GM18858 (cell line): ENCODE results near the gene PGGHG.

Source experiments
- ATAC-seq: cut with Tn5 transposase; IDR thresholded peaks from one replicate; pipeline ENCODE4 v1.9.1; 2021; ENCODE audit not compliant: unreplicated experiment

Gene PGGHG

DNA sequence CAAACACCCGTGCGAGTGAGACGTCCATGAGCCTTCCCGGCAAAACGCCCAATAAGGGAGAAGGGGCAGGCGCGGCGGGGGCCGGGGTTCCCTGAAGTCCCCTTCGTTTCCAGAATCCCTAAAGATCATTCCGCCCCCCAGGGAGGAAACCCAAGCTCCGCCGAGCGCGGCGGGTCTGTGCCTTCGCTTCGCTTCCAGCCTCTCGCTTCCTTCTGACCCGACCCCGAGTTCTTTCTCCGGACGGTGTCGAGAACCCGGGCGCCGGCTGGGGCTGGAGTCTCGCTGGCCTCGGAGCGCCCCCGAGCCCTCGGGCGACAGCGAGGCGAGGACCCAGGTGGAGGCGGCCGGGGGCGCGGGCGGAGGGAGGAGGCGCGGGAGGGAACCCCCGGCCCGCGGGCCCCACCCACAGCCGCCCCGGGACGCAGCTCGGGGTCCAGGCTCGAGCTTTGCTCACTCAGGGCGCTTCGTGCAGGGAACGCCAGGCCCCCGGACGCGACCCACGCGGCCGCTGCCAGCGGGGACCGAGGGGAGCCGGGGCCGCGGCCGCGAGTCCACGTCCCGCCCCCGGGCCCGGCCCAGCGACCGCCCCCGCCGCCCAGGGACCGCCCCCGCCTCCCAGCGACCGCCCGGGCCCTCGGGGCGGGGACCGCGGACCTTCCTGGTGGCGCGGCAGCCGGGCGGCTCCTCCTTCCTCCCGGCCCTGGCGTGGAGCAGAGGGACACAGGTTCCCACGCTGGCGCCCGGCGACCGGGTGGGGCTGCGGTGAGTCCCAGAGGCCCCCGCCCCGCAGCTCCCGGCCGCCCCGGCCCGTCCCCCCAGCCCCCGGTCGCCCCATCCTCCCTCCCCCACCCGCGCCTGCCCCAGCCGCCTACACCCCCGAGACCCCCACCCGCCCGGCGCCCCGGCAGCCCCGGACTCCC is at the start of gene PGGHG:
Gene PGGHG, plus strand, starts transcription at position 649 of the 920 bp plus-strand sequence. CDS start 691 bp downstream, outside the sequence.
- ATAC-seq = no peak

DNA sequence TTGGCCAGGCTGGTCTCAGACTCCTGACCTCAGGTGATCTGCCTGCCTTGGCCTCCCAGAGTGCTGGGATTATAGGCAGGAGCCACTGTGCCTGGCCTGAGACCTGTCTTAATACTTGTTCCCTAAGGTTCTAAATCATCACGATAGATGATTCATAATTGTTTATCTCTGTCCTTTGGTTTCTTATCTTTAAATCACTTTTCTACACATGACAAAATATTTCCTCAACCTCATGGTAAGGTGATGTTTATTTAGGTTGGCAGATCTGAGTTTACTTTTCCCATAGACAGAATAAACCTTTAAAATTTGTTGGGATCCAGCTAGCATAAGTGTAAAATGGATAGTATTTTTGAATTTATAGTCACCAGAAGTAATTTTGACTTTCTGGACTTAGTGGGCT is 48.6 kb upstream of the PGGHG start:
- no peak for ATAC-seq

DNA sequence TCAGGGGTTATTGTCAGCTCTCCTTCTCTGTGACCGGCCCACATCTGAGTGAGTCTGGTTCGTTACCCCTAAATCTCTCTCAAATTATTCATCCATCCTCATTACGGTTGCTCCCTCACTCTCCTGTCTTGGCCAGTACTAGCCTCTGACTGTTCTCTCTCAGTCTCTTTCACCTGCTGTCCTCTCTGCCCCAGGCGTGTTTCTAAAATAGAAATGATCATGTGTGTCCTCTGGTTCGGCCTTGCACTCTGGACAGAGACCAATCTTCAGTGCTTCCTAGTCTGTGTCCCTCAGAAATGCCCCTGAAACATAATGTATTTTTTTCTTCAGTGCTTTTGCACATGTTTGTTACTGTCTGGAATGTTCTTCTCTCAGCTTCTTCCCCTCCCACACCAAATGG is 47.3 kb upstream of the PGGHG start:
- no peak for ATAC-seq

DNA sequence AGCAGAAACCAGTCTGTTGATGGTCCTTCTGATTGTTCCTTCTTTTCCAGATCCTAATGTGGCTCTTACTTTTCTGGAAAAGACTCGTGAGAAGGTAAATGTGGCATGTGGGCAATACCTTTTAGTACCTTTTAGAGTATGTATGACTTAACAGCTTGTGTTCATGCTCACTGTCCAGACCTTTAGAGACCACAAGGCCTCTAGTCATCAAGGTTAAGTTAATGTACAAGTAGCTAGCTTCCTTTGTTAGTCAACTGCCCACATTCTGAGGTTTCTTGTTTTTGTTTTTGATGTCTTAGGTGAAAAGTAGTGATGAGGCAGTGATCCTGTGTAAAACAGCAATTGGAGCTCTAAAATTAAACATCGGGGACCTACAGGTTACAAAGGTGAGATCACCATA is 44.5 kb upstream of the PGGHG start:
- ATAC-seq = no peak

DNA sequence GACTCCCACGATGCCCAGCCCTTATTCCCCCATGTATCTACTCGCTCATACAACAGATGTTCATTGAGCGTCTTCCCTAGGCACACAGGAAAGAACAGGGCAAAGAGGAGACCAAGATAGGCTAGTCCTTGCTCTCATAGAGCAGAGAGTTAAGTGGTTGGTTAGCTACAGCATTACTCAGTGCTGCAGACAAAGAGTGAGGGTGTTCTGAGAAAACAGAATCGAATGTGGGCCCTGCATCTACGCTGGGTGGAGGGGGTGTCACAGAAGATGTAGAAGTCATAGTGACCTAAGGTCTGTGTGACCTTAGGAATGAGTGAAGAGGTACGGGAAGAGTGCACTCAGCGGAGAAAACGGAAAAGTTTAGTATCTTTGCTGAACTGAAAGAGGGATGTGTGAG is 39.9 kb upstream of the PGGHG start:
- ATAC-seq = no peak

DNA sequence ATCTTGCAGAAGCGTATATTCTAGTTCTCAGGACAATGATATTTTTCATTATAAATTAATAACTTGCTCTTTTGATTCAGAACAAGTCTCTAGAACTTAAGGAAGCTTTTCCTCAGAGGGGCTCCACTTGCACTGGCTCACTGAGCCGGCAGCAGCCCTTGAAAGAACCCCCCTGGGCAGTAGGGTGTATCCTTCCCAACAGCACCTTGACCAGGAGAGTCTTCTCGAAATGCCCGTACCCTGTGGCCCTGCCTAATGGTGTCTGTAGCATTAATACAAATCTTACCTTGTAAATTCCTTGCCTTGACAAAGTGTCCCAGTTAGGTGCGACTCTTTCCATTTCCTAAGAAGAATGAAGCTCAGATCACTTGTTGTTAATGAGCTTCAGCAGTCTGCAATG is 38.7 kb upstream of the PGGHG start:
- ATAC-seq = no peak

DNA sequence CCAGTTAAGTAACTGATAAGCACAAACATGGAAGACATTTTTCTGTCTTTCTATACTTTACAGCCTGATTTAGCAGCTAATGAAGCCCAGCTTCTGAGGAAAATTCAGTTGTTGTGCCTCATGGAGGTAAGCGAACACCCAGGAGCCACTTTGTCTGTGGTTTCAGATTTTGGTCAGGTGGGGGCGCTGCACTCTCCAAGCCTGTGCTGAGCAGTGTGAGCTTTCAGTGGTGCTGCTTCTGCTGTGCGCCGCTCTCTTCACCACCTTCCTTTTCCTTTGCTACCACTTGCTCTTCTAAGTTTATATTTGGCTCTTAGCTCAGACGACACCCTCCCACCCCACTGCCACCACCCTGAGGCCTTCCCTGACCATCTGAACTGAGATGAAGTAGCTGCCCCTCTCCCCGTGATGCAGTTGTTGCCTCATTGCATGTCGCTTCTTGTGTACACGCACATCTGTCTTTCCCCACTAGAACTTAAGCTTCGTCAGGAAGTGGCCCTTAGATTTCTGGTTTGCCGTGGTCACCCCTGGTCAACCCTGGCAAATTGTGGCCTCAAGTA is 38.1 kb upstream of the PGGHG start:
- no peak for ATAC-seq

DNA sequence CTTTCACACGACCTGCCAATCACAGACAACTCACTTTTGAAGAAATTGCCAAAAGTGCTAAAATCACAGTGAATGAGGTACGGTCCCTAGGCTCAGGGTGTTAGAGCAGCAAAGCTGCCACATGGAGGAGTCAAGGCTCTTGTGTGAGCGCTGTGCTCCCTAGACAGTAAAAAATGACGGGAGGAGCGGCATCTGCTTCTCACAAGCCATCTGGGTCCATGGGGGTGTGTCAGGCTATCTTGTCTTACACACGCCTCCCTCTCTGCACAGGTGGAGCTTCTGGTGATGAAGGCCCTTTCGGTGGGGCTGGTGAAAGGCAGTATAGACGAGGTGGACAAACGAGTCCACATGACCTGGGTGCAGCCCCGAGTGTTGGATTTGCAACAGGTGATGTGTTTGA is 37.4 kb upstream of the PGGHG start:
- ATAC-seq = no peak

DNA sequence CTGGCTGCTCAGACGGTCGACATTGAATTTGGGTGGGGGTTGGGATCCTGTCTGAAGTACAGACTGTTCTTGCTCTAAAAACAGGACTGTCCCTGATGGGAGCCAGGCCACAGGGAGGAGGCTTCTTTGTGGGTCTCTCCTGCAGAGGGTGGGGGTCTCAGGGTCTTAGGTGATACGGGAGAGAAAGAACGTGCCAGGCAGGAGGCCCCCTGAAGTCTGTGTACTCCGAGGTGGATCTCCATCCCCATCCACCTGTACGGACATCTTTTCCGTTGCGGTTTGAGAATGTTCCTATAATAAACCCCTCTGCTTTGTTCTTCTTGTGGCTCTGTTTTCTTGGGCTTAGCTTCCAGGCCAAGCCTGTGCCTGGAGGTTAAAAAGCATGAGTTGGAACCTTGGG is 36.3 kb upstream of the PGGHG start:
- ATAC-seq = no peak

DNA sequence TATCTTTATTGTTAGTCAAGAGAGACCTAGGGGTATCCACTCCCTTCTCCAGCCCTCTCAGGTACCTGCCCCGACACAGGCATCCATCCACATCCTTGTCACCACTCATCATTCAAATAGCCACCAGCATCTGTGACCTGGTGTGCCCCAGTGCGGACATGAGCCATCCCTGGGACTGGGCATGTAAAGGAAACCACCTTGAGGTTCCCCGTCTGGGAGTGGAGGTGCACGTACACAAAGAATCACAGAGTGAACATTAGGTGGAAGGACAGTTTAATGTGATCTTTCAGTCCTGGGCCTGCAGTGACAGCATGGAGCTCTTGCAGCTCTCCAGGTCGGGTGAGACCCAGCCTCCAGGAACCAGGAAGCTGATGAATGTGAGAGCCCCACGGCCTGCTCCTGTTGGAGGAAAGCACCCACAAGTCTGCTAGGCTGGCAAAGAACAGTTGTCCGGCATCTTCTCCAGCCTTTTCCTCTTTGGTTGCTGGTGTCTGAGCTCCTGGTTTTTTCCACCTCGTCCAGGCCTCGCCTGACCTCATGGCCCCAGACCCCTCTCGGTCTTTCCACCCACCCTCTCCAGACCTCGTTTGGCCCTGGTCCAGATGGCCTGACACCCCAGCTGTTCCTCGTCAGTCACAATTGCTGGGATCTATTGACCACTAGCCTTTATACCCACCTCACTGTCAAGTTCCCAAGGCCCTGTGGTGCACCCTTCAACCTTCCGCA is 35.6 kb upstream of the PGGHG start:
- ATAC-seq = no peak

DNA sequence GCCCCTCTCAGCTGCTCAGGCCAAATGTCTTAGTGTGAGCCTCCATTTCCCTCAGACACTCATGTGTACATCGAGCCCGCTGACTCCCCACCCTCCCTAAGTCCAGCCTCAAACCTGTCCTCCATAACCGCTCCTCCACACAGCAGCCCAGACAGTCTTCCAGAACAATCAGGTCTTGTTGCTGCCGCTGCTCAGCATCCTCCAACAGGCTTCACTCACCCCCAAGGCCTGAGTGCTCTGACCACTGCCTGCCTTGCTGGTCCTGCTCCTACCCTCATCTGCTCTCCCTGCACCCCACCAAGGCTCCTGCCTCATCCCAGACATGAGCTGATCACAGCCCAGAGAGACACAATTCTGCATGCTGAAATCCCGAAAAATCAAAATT is 35.0 kb upstream of the PGGHG start:
- no peak for ATAC-seq

DNA sequence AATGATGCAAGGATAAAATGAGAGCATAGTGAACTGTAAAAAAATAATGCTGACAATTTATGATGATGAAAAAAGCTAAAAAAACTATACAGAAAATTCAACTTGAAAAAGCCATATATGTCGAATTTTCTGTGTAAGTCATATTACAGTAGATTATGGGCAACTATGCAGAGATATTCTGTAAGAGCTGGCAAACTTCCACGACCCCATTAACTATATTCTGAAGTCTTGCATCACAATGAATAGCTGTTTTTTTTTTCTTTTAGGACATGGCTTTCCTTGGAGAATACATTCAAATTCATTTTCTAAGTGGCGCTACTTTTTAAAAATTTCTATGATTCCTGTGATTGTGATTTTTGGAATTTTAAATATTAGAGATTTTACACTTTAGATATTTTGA is 33.8 kb upstream of the PGGHG start:
- no peak for ATAC-seq

DNA sequence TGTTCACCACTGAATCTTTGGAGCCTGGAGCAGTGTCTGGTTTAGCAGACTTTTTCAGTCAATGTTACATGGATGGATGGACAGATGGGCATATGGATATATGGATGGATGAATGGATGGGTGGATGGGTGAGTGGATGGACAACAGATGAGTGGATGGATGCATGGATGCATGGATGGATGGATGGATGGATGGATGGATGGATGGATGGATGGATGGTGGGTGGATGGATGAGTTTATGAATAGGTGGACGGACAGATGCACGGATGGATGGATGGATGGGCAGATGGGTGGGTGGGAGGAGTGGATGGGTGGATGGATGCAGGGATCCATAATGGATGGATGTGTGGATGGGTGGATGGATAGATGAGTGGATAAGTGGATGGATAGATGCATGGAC is 33.1 kb upstream of the PGGHG start:
- ATAC-seq = no peak

DNA sequence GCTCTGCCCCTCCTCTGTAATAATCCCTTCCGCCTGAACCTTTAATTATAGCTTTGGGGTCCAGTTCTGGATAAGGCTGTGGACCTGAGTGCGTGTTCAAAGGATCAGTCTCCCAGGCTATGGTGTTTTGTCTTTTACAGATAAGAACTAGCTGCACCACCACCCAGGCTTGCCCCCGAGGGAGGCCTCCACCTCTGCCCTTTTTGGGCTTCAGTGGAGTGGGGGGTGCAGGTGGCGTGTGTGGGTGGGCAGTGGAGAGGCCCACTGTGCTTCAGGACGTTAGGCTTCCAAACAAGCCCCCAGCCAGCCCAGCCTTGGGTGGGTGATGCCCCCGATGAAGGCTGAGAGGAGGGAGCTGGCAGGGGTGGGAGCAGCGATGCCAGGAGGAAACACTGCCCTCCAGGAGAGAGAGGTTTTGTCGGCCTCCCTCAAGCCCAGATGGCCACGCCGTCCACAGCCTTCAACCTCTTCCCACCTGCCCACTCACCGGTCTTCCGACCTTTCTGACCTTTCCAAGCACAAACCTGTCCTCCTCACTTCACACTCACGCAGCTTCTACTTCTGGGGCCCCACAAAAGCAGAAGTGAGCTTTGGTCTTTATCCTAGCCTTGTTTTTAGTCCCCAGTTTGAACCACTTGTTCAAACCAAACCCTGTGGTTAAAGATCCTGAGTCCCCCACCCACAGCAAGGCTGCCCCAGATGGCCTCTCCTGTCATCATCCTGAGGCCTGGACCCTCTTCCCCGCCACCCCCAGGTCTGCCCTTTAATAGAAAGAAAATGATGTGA is 31.8 kb upstream of the PGGHG start:
- ATAC-seq = no peak

DNA sequence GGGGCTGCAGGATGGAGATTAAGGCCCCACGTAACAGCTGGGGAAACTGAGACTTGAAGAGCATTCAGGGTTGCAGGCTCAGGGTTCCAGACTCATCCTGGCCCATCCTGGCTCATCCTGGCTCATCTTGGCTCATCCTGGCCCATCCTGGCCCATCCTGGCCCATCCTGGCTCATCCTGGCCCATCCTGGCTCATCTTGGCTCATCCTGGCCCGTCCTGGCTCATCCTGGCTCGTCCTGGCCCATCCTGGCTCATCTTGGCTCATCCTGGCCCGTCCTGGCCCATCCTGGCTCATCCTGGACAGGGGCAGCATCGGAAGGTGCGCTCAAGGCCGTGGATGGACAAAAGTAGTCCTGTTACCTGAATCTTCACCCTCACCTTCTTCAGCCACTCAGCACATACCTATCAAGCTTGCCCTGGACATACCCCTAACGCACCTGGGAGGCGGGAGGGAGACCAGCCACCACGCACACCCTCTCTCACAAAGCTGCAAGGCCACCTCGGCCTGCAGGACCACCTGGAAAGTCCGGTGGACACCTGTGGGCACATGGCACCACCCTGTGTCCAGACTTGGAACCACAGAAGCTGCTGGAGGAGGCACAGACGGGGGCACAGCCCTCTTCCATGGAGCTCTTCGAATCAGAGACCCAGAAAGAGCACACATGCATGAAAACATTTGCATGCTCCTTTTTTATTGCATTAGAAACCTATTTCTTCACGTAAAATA is 31.0 kb upstream of the PGGHG start:
- no peak for ATAC-seq

DNA sequence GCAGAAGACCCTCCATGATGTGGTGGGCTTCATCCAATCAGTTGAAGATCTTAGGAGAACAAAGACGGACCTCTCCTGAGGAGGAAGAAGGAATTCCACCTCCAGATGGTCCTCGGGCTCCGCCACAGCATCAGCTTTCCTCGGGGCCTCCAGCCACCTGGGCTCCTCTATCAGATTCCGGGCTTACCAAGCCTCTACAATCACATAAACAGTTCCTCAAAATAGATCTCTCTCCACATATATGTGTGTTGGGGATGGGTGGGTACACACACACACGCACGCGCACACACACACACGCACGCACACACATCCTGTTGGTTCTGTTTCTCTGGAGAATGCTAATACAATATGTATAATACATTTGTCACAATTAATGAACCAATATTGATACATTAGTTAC is 29.5 kb upstream of the PGGHG start:
- ATAC-seq = no peak

DNA sequence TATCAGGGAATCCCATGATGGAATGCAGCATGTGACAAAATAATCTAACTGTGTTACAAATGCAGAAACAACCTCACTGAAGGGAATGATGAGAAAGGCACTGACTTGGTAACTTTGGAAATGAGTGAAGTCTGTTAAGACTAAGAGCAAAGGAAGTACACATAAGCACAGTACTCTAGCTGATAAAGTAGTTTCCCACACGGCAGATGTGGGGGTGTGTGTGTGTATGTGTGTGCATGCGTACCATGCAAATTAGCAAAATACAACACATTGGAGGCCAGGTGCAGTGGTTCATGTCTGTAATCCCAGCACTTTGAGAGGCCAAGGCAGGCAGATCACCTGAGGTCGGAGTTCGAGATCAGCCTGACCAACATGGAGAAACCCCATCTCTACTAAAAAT is 27.3 kb upstream of the PGGHG start:
- no peak for ATAC-seq

DNA sequence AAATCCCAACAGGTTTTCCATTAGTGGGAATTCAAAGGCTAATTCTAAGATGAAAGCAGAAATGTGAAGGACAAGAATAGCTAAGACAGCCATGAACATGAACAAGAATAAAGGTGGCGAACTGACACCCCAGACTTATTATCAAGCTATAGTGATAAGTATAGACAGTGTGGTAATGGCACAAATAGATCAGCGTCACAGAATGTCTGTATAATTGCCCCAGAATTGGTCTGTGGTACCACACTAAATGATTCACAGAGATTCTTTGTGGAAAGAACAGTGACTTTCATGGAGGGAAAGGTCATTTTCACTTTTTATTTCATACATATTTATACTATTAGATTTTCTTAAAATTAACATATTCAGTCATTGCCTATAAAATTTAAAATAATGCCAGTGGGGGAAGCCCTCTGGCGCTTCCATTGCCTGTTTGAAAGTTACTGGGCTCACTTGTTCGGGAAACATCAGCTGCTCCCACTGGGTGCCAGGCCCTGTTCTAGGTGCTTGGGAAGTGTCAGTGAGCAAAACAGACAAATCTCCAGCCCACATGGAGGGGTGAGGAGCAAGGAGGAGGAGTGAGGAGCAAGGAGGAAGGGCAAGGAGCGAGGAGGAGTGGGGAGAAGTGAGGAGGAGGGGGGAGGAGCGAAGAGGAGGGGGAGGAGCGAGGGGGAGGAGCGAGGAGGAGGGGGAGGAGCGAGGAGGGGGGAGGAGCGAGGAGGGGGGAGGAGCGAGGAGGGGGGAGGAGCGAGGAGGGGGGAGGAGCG is 22.1 kb upstream of the PGGHG start:
- ATAC-seq = no peak

DNA sequence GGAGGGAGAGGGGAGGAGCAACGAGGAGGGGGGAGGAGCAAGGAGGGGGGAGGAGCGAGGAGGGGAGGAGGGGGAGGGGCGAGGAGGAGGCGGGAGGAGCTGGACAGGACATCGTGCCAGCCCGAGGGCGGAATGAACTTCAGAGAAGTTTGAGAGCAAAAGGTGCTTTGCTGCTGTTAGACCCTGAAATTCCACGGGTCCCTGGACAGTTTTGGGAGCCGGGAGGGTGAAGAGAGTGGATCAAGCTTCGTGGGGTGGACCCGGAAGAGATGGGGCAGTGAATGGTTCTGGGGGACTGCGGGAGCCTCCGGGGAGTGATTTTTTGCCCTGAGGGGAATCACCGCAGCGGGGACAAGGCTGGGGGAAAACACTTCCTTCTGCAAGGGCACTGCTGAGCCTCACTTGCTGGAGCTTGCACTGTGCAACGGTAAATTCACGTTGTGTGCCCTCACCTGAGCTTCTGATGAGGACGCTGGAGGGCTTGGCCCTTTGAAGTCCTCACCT is 21.4 kb upstream of the PGGHG start:
- no peak for ATAC-seq

DNA sequence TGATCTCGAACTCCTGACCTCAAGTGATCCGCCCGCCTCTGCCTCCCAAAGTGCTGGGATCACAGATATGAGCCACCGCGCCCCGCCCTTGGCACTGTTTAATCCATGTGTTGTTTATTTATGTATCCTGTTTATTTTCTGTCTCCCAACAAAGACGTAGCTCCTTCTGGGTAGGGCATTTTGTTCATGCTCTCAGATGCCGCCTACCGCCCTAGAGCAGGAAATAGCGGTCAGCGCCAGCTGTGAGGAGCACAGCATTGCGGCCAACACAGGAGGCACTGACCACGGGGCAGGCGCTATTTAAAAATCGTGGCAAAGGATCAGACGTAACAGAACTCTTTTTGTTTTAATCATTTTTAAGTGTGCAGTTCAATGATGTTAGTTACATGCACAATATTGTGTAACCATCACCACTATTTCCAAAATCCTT is 20.2 kb upstream of the PGGHG start:
- peak; percentile 16 for ATAC-seq
